ENCODE measurements around the gene ZNF263. TPM values are rescaled to one million over a fixed set of nuclear protein-coding genes. Genes with fewer than 3 reads are reported as not detected.
A peak's percentile ranks its signal among the peaks of the same experiment; 100 is the strongest.

ZNF263 gene
- total and polyA plus RNA-seq, 8 donors, result 18.5 to 54.0 (median 49.6) TPM

- Histone ChIP-seq H3K9me3 (peaks cover 0 to 100% of the 10 kb centered on the region in 2 donors), H3K27ac (no peak overlapping the region), H3K27me3 (no peaks in the 10 kb centered on the region), H3K36me3 (peaks cover 0 to 70% of the 10 kb centered on the region in 2 donors), H3K4me1 (no peaks in the 10 kb centered on the region), H3K4me3 (no peak overlapping the region)
- no peak for ATAC-seq
- DNase-seq, result no peak
- intact Hi-C loops (cut with DNase I), result no loop called here
- TF ChIP-seq CTCF (IDR thresholded peaks at IDR 0.05), result no peak
These were observed 12.5 kb downstream of the ZNF263 start for GRCh38 chr16:3295783-3296182.

- Histone ChIP-seq H3K4me3 (peak overlapping the region; percentile 75 to 96), H3K4me1 (peaks cover 0 to 14% of the 10 kb centered on the region in 2 donors), H3K36me3 (peaks cover 2 to 52% of the 10 kb centered on the region in 2 donors), H3K27ac (peak overlapping the region in 1 of 2 donors; percentile 94), H3K9me3 (peaks cover 4 to 82% of the 10 kb centered on the region in 2 donors), H3K27me3 (no peaks in the 10 kb centered on the region)
- DNase-seq, result no peak
- TF ChIP-seq CTCF (IDR thresholded peaks at IDR 0.05), result no peak
- intact Hi-C loops (cut with DNase I), result no loop called here
- no peak for ATAC-seq
These were observed 21.1 kb downstream of the ZNF263 start for GRCh38 chr16:3304370-3304769.

- Histone ChIP-seq H3K4me1 (peaks cover 0 to 14% of the 10 kb centered on the region in 2 donors), H3K36me3 (peaks cover 2 to 53% of the 10 kb centered on the region in 2 donors), H3K27me3 (no peaks in the 10 kb centered on the region), H3K27ac (peak within 1 kb of the TSS; percentile 94), H3K9me3 (peaks cover 4 to 82% of the 10 kb centered on the region in 2 donors), H3K4me3 (peak within 1 kb of the TSS; percentile 75 to 96)
- peak in 1 of 2 donors; percentile 37 for TF ChIP-seq CTCF (IDR thresholded peaks at IDR 0.05)
- intact Hi-C loops (cut with DNase I), result no loop called here
- peak; percentile 90 to 97 (median 92) for DNase-seq
- ATAC-seq, result peak; percentile 100
These were observed 22.1 kb downstream of the ZNF263 start, which contains the start of the genes TIGD7 and ZNF75A for GRCh38 chr16:3305109-3306068. TIGD7 (minus strand) TSS chr16:3305430; CDS start chr16:3300614, 4,816 bp downstream. ZNF75A (plus strand) TSS chr16:3305497; CDS start chr16:3308429, 2,932 bp downstream.

- peaks cover 4 to 82% of the 10 kb centered on the region in 2 donors for H3K9me3 ChIP-seq
- ATAC-seq (no peak), DNase-seq (peak in 1 of 4 donors; percentile 8)
- peaks cover 0 to 14% of the 10 kb centered on the region in 2 donors for H3K4me1 ChIP-seq
- intact Hi-C loops (cut with DNase I), result no loop called here
- TF ChIP-seq CTCF (IDR thresholded peaks at IDR 0.05), result no peak
- H3K36me3 ChIP-seq, result peaks cover 2 to 54% of the 10 kb centered on the region in 2 donors
- no peaks in the 10 kb centered on the region for H3K27me3 ChIP-seq
- H3K4me3 ChIP-seq, result peak overlapping the region; percentile 75 to 96
- peak overlapping the region; percentile 94 for H3K27ac ChIP-seq
These were observed 22.8 kb downstream of the ZNF263 start for GRCh38 chr16:3306078-3306477.

- no peak for DNase-seq
- Histone ChIP-seq H3K9me3 (peaks cover 14 to 100% of the 10 kb centered on the region in 2 donors), H3K27me3 (no peaks in the 10 kb centered on the region), H3K36me3 (peaks cover 2 to 89% of the 10 kb centered on the region in 2 donors), H3K4me1 (peaks cover 0 to under 1% of the 10 kb centered on the region in 2 donors), H3K27ac (no peak overlapping the region), H3K4me3 (no peak overlapping the region)
- TF ChIP-seq CTCF (IDR thresholded peaks at IDR 0.05), result no peak
- no peak for ATAC-seq
- intact Hi-C loops (cut with DNase I), result no loop called here
These were observed 28.2 kb downstream of the ZNF263 start for GRCh38 chr16:3311496-3311895.
